Measurements from ENCODE around the gene PXT1.

PXT1 gene

GRCh38 chr6:36347621-36348020, 95.0 kb downstream of the PXT1 start:
- in situ Hi-C loops (cut with MboI; ENCODE audit: low sequenced_read_pairs) = no loop called here

- in situ Hi-C loops (cut with MboI; ENCODE audit: low sequenced_read_pairs) = no loop called here
Measured at GRCh38 chr6:36346486-36347273, 96.0 kb downstream of the PXT1 start.

GRCh38 chr6:36345681-36346466, 96.8 kb downstream of the PXT1 start:
- in situ Hi-C loops (cut with MboI; ENCODE audit: low sequenced_read_pairs) = no loop called here

- in situ Hi-C loops (cut with MboI; ENCODE audit: low sequenced_read_pairs) = no loop called here
Measured at GRCh38 chr6:36343109-36343680, 99.5 kb downstream of the PXT1 start.

- in situ Hi-C loops (cut with MboI; ENCODE audit: low sequenced_read_pairs) = no loop called here
Measured at GRCh38 chr6:36340618-36341454, 101.8 kb downstream of the PXT1 start.
